Sigmoid colon (tissue), 4 donors: ENCODE data around the gene UBXN4.
A peak's percentile ranks its signal among the peaks of the same experiment; 100 is the strongest.

ENCODE experiments used
- POLR2AphosphoS5 ChIP-seq, 4 donors: sonication (generic); formaldehyde crosslinking; IDR thresholded peaks; one replicate each; pipeline ENCODE4 v1.6.1; 2017; ENCODE audit warnings: antibody characterized with exemption in 4 of 4
- TF ChIP-seq, protein P1 (sequence below), 4 experiments: fragments of 450-650 bp in 3 of 4; fragments of 200-600 bp in 1 of 4; IDR thresholded peaks; one replicate each; pipeline ENCODE4 v1.5.1; 2016 to 2019; ENCODE audit warnings: antibody characterized with exemption in 4 of 4, mild to moderate bottlenecking in 3 of 4, moderate library complexity in 2 of 4

DNA sequence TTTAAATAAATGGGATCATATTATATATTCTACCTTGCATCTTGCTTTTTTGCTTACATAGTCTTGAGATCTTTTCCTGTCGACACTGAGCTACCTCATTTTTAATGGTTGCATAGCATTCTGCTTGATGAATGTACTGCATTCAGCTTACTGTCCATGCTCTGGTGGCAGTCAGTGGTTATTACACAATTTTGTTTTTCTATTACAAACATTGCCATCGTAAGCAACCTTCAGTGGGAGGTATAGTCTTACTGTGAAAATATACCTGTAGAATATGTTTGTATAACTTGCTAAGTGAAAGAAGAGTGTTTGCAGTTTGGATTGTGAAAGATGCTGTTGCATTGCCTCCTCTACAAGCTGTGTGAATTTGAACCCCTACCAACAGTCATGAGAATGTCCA is 43.4 kb downstream of the UBXN4 start:
- no peak for TF ChIP-seq POLR2AphosphoS5 (IDR thresholded peaks at IDR 0.05)
- TF ChIP-seq, protein P1, sequence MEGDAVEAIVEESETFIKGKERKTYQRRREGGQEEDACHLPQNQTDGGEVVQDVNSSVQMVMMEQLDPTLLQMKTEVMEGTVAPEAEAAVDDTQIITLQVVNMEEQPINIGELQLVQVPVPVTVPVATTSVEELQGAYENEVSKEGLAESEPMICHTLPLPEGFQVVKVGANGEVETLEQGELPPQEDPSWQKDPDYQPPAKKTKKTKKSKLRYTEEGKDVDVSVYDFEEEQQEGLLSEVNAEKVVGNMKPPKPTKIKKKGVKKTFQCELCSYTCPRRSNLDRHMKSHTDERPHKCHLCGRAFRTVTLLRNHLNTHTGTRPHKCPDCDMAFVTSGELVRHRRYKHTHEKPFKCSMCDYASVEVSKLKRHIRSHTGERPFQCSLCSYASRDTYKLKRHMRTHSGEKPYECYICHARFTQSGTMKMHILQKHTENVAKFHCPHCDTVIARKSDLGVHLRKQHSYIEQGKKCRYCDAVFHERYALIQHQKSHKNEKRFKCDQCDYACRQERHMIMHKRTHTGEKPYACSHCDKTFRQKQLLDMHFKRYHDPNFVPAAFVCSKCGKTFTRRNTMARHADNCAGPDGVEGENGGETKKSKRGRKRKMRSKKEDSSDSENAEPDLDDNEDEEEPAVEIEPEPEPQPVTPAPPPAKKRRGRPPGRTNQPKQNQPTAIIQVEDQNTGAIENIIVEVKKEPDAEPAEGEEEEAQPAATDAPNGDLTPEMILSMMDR (IDR thresholded peaks at IDR 0.05): peak in 1 of 4 experiments; percentile 11
